Kidney capillary endothelial cell (primary cell): Measurements from ENCODE around the gene CAMK2N1.

ENCODE experiments used
- DNase-seq: peaks from one replicate; pipeline ENCODE4 v3.0.0-alpha.2; 2018; ENCODE audit warnings: low spot score

The CAMK2N1 gene

GRCh38 chr1:20443703-20444586 is 42.1 kb downstream of the CAMK2N1 start:
- DNase-seq: no peak

DNA sequence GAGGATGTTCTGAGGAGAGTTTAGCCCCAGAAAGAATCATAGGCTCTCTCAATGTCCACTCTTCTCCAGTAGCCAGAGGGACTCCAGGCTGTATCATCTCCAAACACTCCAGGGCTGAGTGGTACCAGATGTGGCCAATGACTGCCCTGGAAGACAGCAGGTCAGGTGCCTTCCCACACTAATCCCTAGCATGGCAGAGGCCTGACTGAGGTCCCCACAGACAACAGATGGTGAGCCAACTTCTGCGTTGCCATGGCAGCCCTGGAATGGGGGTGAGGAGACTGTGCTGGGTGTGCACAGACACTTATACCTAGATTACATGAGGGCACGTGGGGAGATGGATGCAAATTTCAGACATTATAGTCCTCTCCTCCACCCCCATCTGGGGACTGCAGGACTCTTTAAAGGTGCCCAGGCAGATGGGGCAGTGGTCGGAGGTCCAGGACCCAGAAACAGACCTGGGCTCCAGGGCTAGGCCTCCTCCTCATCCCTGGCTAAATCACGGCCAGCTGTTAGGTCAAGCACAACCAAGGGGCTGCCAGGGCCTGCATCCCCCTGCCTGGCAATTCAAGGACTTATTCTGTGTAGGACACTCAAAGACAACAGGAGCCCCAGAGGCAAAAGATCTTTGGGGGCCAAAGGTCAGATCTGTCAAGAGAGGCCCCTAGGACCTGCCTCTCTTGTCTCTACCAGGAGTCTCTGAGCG is 42.9 kb downstream of the CAMK2N1 start:
- no peak for DNase-seq

DNA sequence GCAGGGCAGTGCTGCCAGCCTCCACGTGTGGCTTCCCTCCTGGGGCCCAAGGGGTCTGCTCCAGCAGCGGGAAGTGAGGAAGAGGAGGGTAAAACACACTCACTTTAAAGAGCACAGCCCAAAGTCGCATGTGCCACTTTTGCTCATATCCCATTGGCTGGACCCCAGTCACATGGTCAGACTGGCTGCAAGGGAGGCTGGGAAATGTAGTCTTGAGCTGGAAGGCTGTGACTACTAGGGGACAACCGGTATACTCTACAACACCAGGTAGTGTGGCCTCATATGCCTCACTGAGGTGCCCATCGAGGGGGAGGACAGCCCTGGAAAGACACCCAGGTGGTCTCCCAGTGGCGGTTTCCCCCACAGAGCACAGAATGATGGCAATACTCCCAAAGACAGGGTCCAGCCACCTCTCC is 45.2 kb downstream of the CAMK2N1 start:
- peak; percentile 15 for DNase-seq

DNA sequence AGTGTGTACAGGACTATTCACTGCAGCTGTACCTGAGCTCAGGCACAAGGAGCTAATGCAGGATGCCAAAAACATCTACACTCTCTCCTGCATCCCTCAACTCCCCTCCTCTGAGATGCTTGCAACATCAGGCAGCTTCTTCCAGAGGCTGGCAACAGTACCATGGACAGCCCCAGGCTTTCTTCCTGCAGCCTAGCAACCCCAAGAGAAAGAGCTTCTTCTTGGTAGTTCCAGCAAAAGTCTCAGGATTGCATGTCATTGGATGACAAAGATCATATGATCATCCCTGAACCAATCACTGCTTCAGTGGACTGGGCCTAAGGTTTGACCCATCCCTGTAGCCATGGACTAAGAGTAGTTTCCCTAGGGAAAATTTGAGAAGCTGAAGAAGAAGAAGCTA is 46.7 kb downstream of the CAMK2N1 start:
- no peak for DNase-seq

GRCh38 chr1:20437640-20438039 is 48.4 kb downstream of the CAMK2N1 start:
- DNase-seq: no peak

DNA sequence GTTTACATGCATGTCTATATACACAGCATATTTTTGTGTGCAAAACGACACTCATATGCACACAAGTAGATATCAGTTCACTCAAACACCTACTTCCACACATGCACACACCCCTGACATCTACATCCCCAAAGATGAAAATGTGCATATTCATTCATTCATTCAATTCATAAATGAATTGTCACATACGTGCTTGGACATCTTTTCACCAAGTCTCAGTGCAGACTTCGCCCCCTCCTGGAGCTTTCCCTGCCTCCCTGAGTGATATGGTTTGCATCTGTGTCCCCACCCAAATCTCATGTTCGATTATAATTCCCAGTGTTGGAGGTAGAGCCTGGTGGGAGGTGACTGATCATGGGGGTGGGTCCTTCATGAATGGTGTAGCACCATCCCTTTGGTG is 53.1 kb downstream of the CAMK2N1 start:
- no peak for DNase-seq
